WTC11 (cell line): ENCODE results near the gene CFAP92. TPM values are rescaled to one million over a fixed set of nuclear protein-coding genes. Genes with fewer than 3 reads are reported as not detected.

Source experiments
- ATAC-seq: fragments of 200-7000 bp; cut with Tn5 transposase; 2 replicates; pipeline ENCODE4 v1.10.0; 2021; ENCODE audit warnings: mild to moderate bottlenecking, moderate library complexity
- CTCF ChIA-PET: fragments of 300-600 bp; sonication (Branson Sonifier 250); formaldehyde crosslinking; loops from one replicate; lab custom pipeline; 2021; ENCODE audit warnings: antibody characterized with exemption; lab: Charles Lee
- POLR2A ChIA-PET: fragments of 350-600 bp; sonication (Branson Sonifier 250); formaldehyde crosslinking; loops from one replicate; lab custom pipeline; 2021; ENCODE audit warnings: antibody characterized with exemption; lab: Charles Lee
- DNase-seq: peaks from one replicate; pipeline ENCODE4 v3.0.0; 2021; ENCODE audit warnings: low spot score
- H3K27ac Mint-ChIP-seq: 2 replicates; pipeline ENCODE4 v1.8.0; 2021; ENCODE audit warnings: mixed read lengths
- H3K27me3 Mint-ChIP-seq: 2 replicates; pipeline ENCODE4 v1.8.0; 2021; ENCODE audit warnings: low read depth, mild to moderate bottlenecking, moderate library complexity, mixed read lengths
- H3K36me3 Mint-ChIP-seq: 2 replicates; pipeline ENCODE4 v1.8.0; 2021; ENCODE audit warnings: mixed read lengths
- H3K4me1 Mint-ChIP-seq: 2 replicates; pipeline ENCODE4 v1.8.0; 2022; ENCODE audit warnings: mixed read lengths
- H3K4me3 Mint-ChIP-seq: 2 replicates; pipeline ENCODE4 v1.8.0; 2021; ENCODE audit warnings: mild to moderate bottlenecking, moderate library complexity, mixed read lengths
- H3K9me3 Mint-ChIP-seq: 2 replicates; pipeline ENCODE4 v1.8.0; 2021; ENCODE audit warnings: mixed read lengths
- EMX1 ChIP-seq: fragments of 250-450 bp; sonication (Bioruptor Pico); IDR thresholded peaks from 2 replicates; pipeline ENCODE4 v1.8.0; 2021; ENCODE audit warnings: mild to moderate bottlenecking
- MXD4 ChIP-seq: fragments of 250-450 bp; sonication (Bioruptor Pico); IDR thresholded peaks from 2 replicates; pipeline ENCODE4 v1.8.0; 2021; ENCODE audit warnings: mild to moderate bottlenecking, moderate library complexity, borderline replicate concordance
- NFYB ChIP-seq: sonication (generic); formaldehyde crosslinking; conservative IDR thresholded peaks from 2 replicates; pipeline ENCODE4 v1.8.0; 2022; ENCODE audit warnings: low read depth, missing genetic modification reagents
- NR1H2 ChIP-seq: sonication (generic); formaldehyde crosslinking; IDR thresholded peaks from 2 replicates; pipeline ENCODE4 v1.9.0; 2021; ENCODE audit warnings: mild to moderate bottlenecking, moderate library complexity, missing genetic modification reagents
- SOX15 ChIP-seq: fragments of 250-450 bp; sonication (Bioruptor Pico); IDR thresholded peaks from 2 replicates; pipeline ENCODE4 v1.9.0; 2021; ENCODE audit warnings: mild to moderate bottlenecking
- ZBTB21 ChIP-seq: sonication (generic); formaldehyde crosslinking; IDR thresholded peaks from 2 replicates; pipeline ENCODE4 v1.8.1; 2023; ENCODE audit warnings: mild to moderate bottlenecking, missing genetic modification reagents, borderline replicate concordance
- ZNF138 ChIP-seq: sonication (generic); formaldehyde crosslinking; conservative IDR thresholded peaks from 2 replicates; pipeline ENCODE4 v1.8.1; 2022; ENCODE audit warnings: mild to moderate bottlenecking, moderate library complexity, missing genetic modification reagents
- ZNF263 ChIP-seq: sonication (generic); formaldehyde crosslinking; IDR thresholded peaks from 2 replicates; pipeline ENCODE4 v1.8.1; 2022; ENCODE audit warnings: low read depth, mild to moderate bottlenecking, moderate library complexity, missing genetic modification reagents
- total RNA-seq: library from RNA; stranded (reverse); gene quantifications from 3 replicates; pipeline ENCODE4 v1.2.3, GENCODE V29; 2021
- TF ChIP-seq, protein P1 (sequence below): fragments of 250-450 bp; sonication (Bioruptor Pico); IDR thresholded peaks from 2 replicates; pipeline ENCODE4 v1.8.0; 2021; ENCODE audit warnings: mild to moderate bottlenecking
- TF ChIP-seq, protein P2 (sequence below): sonication (generic); formaldehyde crosslinking; IDR thresholded peaks from 2 replicates; pipeline ENCODE4 v1.8.0; 2022; ENCODE audit warnings: mild to moderate bottlenecking, missing genetic modification reagents
- TF ChIP-seq, protein P3 (sequence below): sonication (generic); formaldehyde crosslinking; IDR thresholded peaks from 2 replicates; pipeline ENCODE4 v1.8.0; 2022; ENCODE audit warnings: missing genetic modification reagents
- TF ChIP-seq, protein P4 (sequence below): sonication (generic); formaldehyde crosslinking; IDR thresholded peaks from 2 replicates; pipeline ENCODE4 v1.8.1; 2023; ENCODE audit warnings: mild to moderate bottlenecking, missing genetic modification reagents, moderate library complexity

The CFAP92 gene
- total RNA-seq, 1 experiment from 2014 or later, result 2.9 TPM

DNA sequence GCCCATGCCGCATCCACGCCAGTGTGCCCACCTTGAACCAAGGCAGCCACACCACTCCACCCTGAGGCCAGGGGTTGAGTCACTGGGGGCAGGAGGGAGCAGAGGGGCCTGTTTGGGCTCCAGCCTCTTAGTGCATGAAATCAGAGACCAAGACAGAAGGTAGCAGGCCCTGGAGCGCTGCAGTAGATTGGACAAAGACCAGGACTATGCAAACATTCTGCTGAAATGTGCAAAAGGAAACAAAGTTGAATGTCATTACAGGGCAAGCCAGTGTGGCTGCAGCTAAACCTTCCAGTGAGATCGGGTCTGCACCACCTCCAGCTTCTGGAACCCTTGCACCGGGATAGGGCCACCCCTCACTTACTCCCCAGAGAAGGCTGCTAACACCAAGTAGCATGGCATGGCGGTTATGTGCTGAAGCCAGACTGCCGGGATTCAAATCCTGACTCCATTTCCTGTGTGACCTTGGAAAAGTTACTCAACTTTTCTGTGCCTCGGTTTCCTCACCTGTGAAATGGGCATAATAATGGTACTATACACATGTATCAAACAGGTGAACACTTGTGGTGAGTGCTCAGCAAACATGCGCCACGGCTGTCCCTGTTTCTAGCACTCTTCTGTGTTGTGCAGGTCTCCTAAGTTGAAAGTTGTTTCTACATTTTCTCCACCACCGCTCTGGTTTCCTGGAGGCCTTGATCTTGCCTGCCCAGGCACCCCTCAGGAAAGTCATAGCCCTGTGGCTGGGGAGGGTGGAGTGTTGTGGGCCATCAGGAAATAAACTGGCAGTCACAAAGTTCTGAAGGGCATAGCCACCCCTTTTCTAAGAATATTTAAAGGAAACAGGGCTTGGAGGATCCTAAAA is 41.7 kb upstream of the CFAP92 start:
- ChIA-PET POLR2A (no interaction called here), CTCF (interaction anchor here (1.4 to 3.6 kb wide), 2 partner anchors 65 to 66 kb away, joined by 4 to 13 read pairs; no protein-coding TSS in a partner anchor)
- Mint-ChIP-seq H3K4me3 (no peak overlapping the region), H3K36me3 (no peaks in the 10 kb centered on the region), H3K9me3 (no peaks in the 10 kb centered on the region), H3K4me1 (peaks cover 6% of the 10 kb centered on the region), H3K27ac (no peak overlapping the region), H3K27me3 (0 out of 2 replicates have a peak, but pooled peaks cover 3% of the 10 kb centered on the region)
- TF ChIP-seq ZNF138 (CRISPR knock-in tag), result no peak
- no peak for TF ChIP-seq ZNF263
- no peak for TF ChIP-seq EMX1 (CRISPR knock-in tag)
- TF ChIP-seq NR1H2 (CRISPR knock-in tag), result no peak
- TF ChIP-seq, protein P1, sequence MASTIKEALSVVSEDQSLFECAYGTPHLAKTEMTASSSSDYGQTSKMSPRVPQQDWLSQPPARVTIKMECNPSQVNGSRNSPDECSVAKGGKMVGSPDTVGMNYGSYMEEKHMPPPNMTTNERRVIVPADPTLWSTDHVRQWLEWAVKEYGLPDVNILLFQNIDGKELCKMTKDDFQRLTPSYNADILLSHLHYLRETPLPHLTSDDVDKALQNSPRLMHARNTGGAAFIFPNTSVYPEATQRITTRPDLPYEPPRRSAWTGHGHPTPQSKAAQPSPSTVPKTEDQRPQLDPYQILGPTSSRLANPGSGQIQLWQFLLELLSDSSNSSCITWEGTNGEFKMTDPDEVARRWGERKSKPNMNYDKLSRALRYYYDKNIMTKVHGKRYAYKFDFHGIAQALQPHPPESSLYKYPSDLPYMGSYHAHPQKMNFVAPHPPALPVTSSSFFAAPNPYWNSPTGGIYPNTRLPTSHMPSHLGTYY (CRISPR knock-in tag), result no peak
- no peak for TF ChIP-seq ZBTB21 (CRISPR knock-in tag)
- TF ChIP-seq MXD4, result no peak
- no peak for DNase-seq
- no peak for ATAC-seq

DNA sequence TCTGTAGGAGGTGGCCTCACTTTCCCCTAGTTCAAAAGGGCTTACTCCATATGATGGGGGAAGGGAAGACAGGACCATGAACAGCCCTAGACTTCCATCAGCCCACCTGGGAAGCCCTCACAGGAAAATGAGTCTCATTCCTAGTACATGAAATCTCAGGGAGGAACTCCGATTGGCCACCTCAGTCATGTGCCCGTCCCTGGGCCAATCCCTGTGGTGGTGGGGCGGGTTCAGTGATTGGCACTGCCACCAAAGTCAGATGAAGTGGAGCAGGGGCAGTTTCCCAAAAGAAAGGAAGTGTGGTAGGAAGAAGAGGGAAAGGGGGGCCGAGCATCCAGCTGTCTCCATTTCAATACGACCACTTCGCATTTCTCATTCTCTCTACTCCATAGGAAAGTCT is 40.8 kb upstream of the CFAP92 start:
- CTCF ChIA-PET, result interaction anchor here (3.6 kb wide), 1 partner anchor 65 kb away, joined by 13 read pairs; no protein-coding TSS in a partner anchor
- POLR2A ChIA-PET, result no interaction called here
- Mint-ChIP-seq H3K27ac (no peak overlapping the region), H3K4me3 (no peak overlapping the region), H3K9me3 (no peaks in the 10 kb centered on the region; the same call in 1 of the 2 replicates), H3K4me1 (peaks cover 3% of the 10 kb centered on the region; the same call in 1 of the 2 replicates), H3K27me3 (peaks cover 7% of the 10 kb centered on the region; the same call in 1 of the 2 replicates), H3K36me3 (no peaks in the 10 kb centered on the region)
- DNase-seq (no peak), ATAC-seq (peak; percentile 72)
- TF ChIP-seq SOX15 (CRISPR knock-in tag) (no peak), NFYB (CRISPR knock-in tag) (peak; percentile 50)
- TF ChIP-seq, protein P2, sequence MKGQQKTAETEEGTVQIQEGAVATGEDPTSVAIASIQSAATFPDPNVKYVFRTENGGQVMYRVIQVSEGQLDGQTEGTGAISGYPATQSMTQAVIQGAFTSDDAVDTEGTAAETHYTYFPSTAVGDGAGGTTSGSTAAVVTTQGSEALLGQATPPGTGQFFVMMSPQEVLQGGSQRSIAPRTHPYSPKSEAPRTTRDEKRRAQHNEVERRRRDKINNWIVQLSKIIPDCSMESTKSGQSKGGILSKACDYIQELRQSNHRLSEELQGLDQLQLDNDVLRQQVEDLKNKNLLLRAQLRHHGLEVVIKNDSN, result peak; percentile 81
- TF ChIP-seq, protein P3, sequence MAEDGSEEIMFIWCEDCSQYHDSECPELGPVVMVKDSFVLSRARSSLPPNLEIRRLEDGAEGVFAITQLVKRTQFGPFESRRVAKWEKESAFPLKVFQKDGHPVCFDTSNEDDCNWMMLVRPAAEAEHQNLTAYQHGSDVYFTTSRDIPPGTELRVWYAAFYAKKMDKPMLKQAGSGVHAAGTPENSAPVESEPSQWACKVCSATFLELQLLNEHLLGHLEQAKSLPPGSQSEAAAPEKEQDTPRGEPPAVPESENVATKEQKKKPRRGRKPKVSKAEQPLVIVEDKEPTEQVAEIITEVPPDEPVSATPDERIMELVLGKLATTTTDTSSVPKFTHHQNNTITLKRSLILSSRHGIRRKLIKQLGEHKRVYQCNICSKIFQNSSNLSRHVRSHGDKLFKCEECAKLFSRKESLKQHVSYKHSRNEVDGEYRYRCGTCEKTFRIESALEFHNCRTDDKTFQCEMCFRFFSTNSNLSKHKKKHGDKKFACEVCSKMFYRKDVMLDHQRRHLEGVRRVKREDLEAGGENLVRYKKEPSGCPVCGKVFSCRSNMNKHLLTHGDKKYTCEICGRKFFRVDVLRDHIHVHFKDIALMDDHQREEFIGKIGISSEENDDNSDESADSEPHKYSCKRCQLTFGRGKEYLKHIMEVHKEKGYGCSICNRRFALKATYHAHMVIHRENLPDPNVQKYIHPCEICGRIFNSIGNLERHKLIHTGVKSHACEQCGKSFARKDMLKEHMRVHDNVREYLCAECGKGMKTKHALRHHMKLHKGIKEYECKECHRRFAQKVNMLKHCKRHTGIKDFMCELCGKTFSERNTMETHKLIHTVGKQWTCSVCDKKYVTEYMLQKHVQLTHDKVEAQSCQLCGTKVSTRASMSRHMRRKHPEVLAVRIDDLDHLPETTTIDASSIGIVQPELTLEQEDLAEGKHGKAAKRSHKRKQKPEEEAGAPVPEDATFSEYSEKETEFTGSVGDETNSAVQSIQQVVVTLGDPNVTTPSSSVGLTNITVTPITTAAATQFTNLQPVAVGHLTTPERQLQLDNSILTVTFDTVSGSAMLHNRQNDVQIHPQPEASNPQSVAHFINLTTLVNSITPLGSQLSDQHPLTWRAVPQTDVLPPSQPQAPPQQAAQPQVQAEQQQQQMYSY (CRISPR knock-in tag), result no peak
- TF ChIP-seq, protein P1 (CRISPR knock-in tag), result no peak
- TF ChIP-seq, protein P4, sequence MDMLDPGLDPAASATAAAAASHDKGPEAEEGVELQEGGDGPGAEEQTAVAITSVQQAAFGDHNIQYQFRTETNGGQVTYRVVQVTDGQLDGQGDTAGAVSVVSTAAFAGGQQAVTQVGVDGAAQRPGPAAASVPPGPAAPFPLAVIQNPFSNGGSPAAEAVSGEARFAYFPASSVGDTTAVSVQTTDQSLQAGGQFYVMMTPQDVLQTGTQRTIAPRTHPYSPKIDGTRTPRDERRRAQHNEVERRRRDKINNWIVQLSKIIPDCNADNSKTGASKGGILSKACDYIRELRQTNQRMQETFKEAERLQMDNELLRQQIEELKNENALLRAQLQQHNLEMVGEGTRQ (CRISPR knock-in tag), result peak; percentile 88
